ENCODE data around the gene SPATA2L. TPM values are rescaled to one million over a fixed set of nuclear protein-coding genes. Genes with fewer than 3 reads are reported as not detected.

Gene SPATA2L
- 1 to 10 TPM; 4.4 to 5.0 TPM for total RNA-seq

GRCh38 chr16:89701425-89702406, at the start of gene SPATA2L:
SPATA2L (minus strand) TSS chr16:89701705; CDS start chr16:89701232, 473 bp downstream.
- Mint-ChIP-seq H3K9me3 (no peaks in the 10 kb centered on the region), H3K27me3 (no peaks in the 10 kb centered on the region), H3K4me1 (no peaks in the 10 kb centered on the region), H3K36me3 (ENCODE audit: low read depth) (peaks cover 15% of the 10 kb centered on the region), H3K4me3 (peak within 1 kb of the TSS; percentile 60), H3K27ac (peak within 1 kb of the TSS; percentile 65)
- peak; percentile 82 for ATAC-seq (replicated peaks)

- Mint-ChIP-seq H3K4me3 (no peak overlapping the region), H3K4me1 (peaks cover 2% of the 10 kb centered on the region), H3K36me3 (ENCODE audit: low read depth) (peaks cover 77% of the 10 kb centered on the region), H3K27ac (no peak overlapping the region), H3K9me3 (no peaks in the 10 kb centered on the region), H3K27me3 (no peaks in the 10 kb centered on the region)
- no peak for ATAC-seq (replicated peaks)
These were observed 48.1 kb upstream of the SPATA2L start for GRCh38 chr16:89749637-89750036.

- H3K27me3 Mint-ChIP-seq = no peaks in the 10 kb centered on the region
- H3K4me1 Mint-ChIP-seq = no peaks in the 10 kb centered on the region
- H3K27ac Mint-ChIP-seq = no peak overlapping the region
- peaks cover 76% of the 10 kb centered on the region for H3K36me3 Mint-ChIP-seq (ENCODE audit: low read depth)
- H3K9me3 Mint-ChIP-seq = no peaks in the 10 kb centered on the region
- ATAC-seq (replicated peaks) = no peak
- H3K4me3 Mint-ChIP-seq = no peak overlapping the region
These were observed 47.4 kb upstream of the SPATA2L start for GRCh38 chr16:89748921-89749320.

GRCh38 chr16:89748076-89748475, 46.6 kb upstream of the SPATA2L start:
- Mint-ChIP-seq H3K9me3 (no peaks in the 10 kb centered on the region), H3K27ac (no peak overlapping the region), H3K4me1 (peaks cover 4% of the 10 kb centered on the region), H3K36me3 (ENCODE audit: low read depth) (peaks cover 72% of the 10 kb centered on the region), H3K4me3 (no peak overlapping the region), H3K27me3 (no peaks in the 10 kb centered on the region)
- no peak for ATAC-seq (replicated peaks)

GRCh38 chr16:89746043-89746442, 44.5 kb upstream of the SPATA2L start:
- ATAC-seq (replicated peaks) = no peak

GRCh38 chr16:89744813-89745212, 43.3 kb upstream of the SPATA2L start:
- H3K36me3 Mint-ChIP-seq (ENCODE audit: low read depth) = peaks cover 70% of the 10 kb centered on the region
- ATAC-seq (replicated peaks) = no peak
- no peak overlapping the region for H3K27ac Mint-ChIP-seq
- H3K27me3 Mint-ChIP-seq = no peaks in the 10 kb centered on the region
- H3K4me1 Mint-ChIP-seq = peaks cover 4% of the 10 kb centered on the region
- no peaks in the 10 kb centered on the region for H3K9me3 Mint-ChIP-seq
- H3K4me3 Mint-ChIP-seq = no peak overlapping the region

More at GRCh38 chr16:89746043-89746442, 44.5 kb upstream of the SPATA2L start:
- peaks cover 4% of the 10 kb centered on the region for H3K4me1 Mint-ChIP-seq
- H3K36me3 Mint-ChIP-seq (ENCODE audit: low read depth) = peaks cover 70% of the 10 kb centered on the region
- H3K27ac Mint-ChIP-seq = no peak overlapping the region
- H3K27me3 Mint-ChIP-seq = no peaks in the 10 kb centered on the region
- H3K9me3 Mint-ChIP-seq = no peaks in the 10 kb centered on the region
- H3K4me3 Mint-ChIP-seq = no peak overlapping the region

- no peak overlapping the region for H3K4me3 Mint-ChIP-seq
These were observed 41.4 kb upstream of the SPATA2L start for GRCh38 chr16:89742948-89743347.

GRCh38 chr16:89741342-89742014, 40.0 kb upstream of the SPATA2L start:
- no peak for ATAC-seq (replicated peaks)
- peaks cover 9% of the 10 kb centered on the region for H3K4me1 Mint-ChIP-seq
- H3K4me3 Mint-ChIP-seq = no peak overlapping the region
- no peaks in the 10 kb centered on the region for H3K27me3 Mint-ChIP-seq
- no peaks in the 10 kb centered on the region for H3K9me3 Mint-ChIP-seq
- H3K36me3 Mint-ChIP-seq (ENCODE audit: low read depth) = peaks cover 78% of the 10 kb centered on the region
- no peak overlapping the region for H3K27ac Mint-ChIP-seq

More at GRCh38 chr16:89742948-89743347, 41.4 kb upstream of the SPATA2L start:
- Mint-ChIP-seq H3K9me3 (no peaks in the 10 kb centered on the region), H3K27ac (peak overlapping the region; percentile 59), H3K4me1 (peaks cover 4% of the 10 kb centered on the region), H3K36me3 (ENCODE audit: low read depth) (peaks cover 70% of the 10 kb centered on the region), H3K27me3 (no peaks in the 10 kb centered on the region)
- ATAC-seq (replicated peaks) = no peak

GRCh38 chr16:89739383-89739782, 37.9 kb upstream of the SPATA2L start:
- Mint-ChIP-seq H3K36me3 (ENCODE audit: low read depth) (peaks cover 89% of the 10 kb centered on the region), H3K9me3 (no peaks in the 10 kb centered on the region), H3K27me3 (no peaks in the 10 kb centered on the region), H3K4me1 (peaks cover 9% of the 10 kb centered on the region), H3K27ac (no peak overlapping the region), H3K4me3 (no peak overlapping the region)
- ATAC-seq (replicated peaks) = no peak

GRCh38 chr16:89738538-89739317, 37.2 kb upstream of the SPATA2L start:
- Mint-ChIP-seq H3K4me1 (peaks cover 9% of the 10 kb centered on the region), H3K36me3 (ENCODE audit: low read depth) (peaks cover 90% of the 10 kb centered on the region), H3K27ac (no peak overlapping the region), H3K27me3 (no peaks in the 10 kb centered on the region), H3K4me3 (no peak overlapping the region), H3K9me3 (no peaks in the 10 kb centered on the region)
- no peak for ATAC-seq (replicated peaks)

- Mint-ChIP-seq H3K9me3 (no peaks in the 10 kb centered on the region), H3K4me1 (peaks cover 5% of the 10 kb centered on the region), H3K27me3 (no peaks in the 10 kb centered on the region), H3K27ac (no peak overlapping the region), H3K36me3 (ENCODE audit: low read depth) (peaks cover 93% of the 10 kb centered on the region), H3K4me3 (no peak overlapping the region)
- ATAC-seq (replicated peaks) = no peak
These were observed 36.5 kb upstream of the SPATA2L start for GRCh38 chr16:89738072-89738377.

- H3K36me3 Mint-ChIP-seq (ENCODE audit: low read depth) = peaks cover 93% of the 10 kb centered on the region
- ATAC-seq (replicated peaks) = peak; percentile 76
- H3K9me3 Mint-ChIP-seq = no peaks in the 10 kb centered on the region
- H3K4me3 Mint-ChIP-seq = no peak overlapping the region
- no peaks in the 10 kb centered on the region for H3K27me3 Mint-ChIP-seq
- H3K27ac Mint-ChIP-seq = peak overlapping the region; percentile 61
- H3K4me1 Mint-ChIP-seq = peaks cover 5% of the 10 kb centered on the region
These were observed 36.0 kb upstream of the SPATA2L start for GRCh38 chr16:89737341-89738071.

GRCh38 chr16:89736554-89736953, 35.0 kb upstream of the SPATA2L start:
- no peak for ATAC-seq (replicated peaks)
- Mint-ChIP-seq H3K36me3 (ENCODE audit: low read depth) (peaks cover 100% of the 10 kb centered on the region), H3K4me1 (peaks cover 10% of the 10 kb centered on the region), H3K27ac (peak overlapping the region; percentile 61), H3K4me3 (no peak overlapping the region), H3K9me3 (no peaks in the 10 kb centered on the region), H3K27me3 (no peaks in the 10 kb centered on the region)

- Mint-ChIP-seq H3K36me3 (ENCODE audit: low read depth) (peaks cover 98% of the 10 kb centered on the region), H3K9me3 (no peaks in the 10 kb centered on the region), H3K4me1 (peaks cover 10% of the 10 kb centered on the region), H3K27ac (no peak overlapping the region), H3K27me3 (no peaks in the 10 kb centered on the region), H3K4me3 (no peak overlapping the region)
- ATAC-seq (replicated peaks) = no peak
These were observed 32.3 kb upstream of the SPATA2L start for GRCh38 chr16:89733792-89734191.
